HepG2 (cell line): Measurements from ENCODE around the gene PLXDC2.

ENCODE experiments used
- PRDM15 ChIP-seq: sonication (generic); formaldehyde crosslinking; IDR thresholded peaks from 2 replicates; pipeline ENCODE4 v1.4.0; 2020; ENCODE audit warnings: missing genetic modification reagents
- SRF ChIP-seq: IDR thresholded peaks from 2 replicates; pipeline ENCODE4 v1.6.1; 2011; ENCODE audit warnings: mild to moderate bottlenecking, low read depth, low read length, moderate library complexity

GRCh38 chr10:20158086-20158485 lies 341.9 kb downstream of the PLXDC2 start:
- TF ChIP-seq SRF: no peak
- TF ChIP-seq PRDM15 (CRISPR knock-in tag): no peak
